ENCODE results near the gene TXNL4A.
A peak's percentile ranks its signal among the peaks of the same experiment; 100 is the strongest.

TXNL4A gene

GRCh38 chr18:79936641-79937040, 51.7 kb downstream of the TXNL4A start:
- no peak overlapping the region for H3K4me3 ChIP-seq (ENCODE audit: low read length in 2 of 2)
- H3K27ac ChIP-seq (ENCODE audit: low read depth in 2 of 2, low read length in 2 of 2), result peak overlapping the region; percentile 23 to 72
- no peaks in the 10 kb centered on the region for H3K27me3 ChIP-seq (ENCODE audit: control insufficient read depth in 2 of 2, insufficient read depth in 2 of 2, low read length in 2 of 2)
- H3K9me3 ChIP-seq (ENCODE audit: control insufficient read depth in 2 of 2, low read length in 2 of 2), result peaks cover 0 to 2% of the 10 kb centered on the region in 2 donors
- H3K36me3 ChIP-seq (ENCODE audit: control insufficient read depth in 2 of 2, insufficient read depth in 2 of 2, low read length in 2 of 2), result peaks cover 14 to 42% of the 10 kb centered on the region in 2 donors
- peaks cover 18 to 39% of the 10 kb centered on the region in 2 donors for H3K4me1 ChIP-seq (ENCODE audit: control insufficient read depth in 2 of 2, insufficient read depth in 2 of 2, low read length in 2 of 2)
- H3K9ac ChIP-seq (ENCODE audit: low read depth in 1 of 2, low read length in 2 of 2), result no peak overlapping the region

DNA sequence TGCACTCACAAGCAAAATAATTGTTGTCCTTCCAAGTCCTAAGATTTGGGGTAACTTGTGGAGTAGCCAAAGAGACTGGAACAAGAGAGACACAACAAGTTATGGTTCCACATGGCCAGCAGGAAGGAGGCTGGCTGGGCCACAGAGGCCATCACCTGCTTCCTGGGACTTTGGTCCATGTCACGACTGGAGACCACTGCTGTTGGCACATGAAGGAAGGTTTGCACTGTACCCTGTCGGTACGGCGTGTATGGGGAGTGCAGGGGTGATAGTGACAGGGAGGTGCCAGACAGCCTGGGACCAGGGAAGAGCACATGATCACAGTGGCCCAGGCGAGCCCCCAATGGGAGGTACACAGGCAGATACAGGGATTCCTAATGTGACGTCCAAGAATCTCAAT, 52.4 kb downstream of the TXNL4A start:
- peaks cover 18 to 37% of the 10 kb centered on the region in 2 donors for H3K4me1 ChIP-seq (ENCODE audit: control insufficient read depth in 2 of 2, insufficient read depth in 2 of 2, low read length in 2 of 2)
- H3K36me3 ChIP-seq (ENCODE audit: control insufficient read depth in 2 of 2, insufficient read depth in 2 of 2, low read length in 2 of 2), result peaks cover 7 to 36% of the 10 kb centered on the region in 2 donors
- no peaks in the 10 kb centered on the region for H3K27me3 ChIP-seq (ENCODE audit: control insufficient read depth in 2 of 2, insufficient read depth in 2 of 2, low read length in 2 of 2)
- peak overlapping the region; percentile 23 to 72 for H3K27ac ChIP-seq (ENCODE audit: low read depth in 2 of 2, low read length in 2 of 2)
- no peak overlapping the region for H3K4me3 ChIP-seq (ENCODE audit: low read length in 2 of 2)
- H3K9me3 ChIP-seq (ENCODE audit: control insufficient read depth in 2 of 2, low read length in 2 of 2), result peaks cover 0 to 2% of the 10 kb centered on the region in 2 donors
- H3K9ac ChIP-seq (ENCODE audit: low read depth in 1 of 2, low read length in 2 of 2), result no peak overlapping the region

- Histone ChIP-seq H3K9ac (ENCODE audit: low read depth in 1 of 2, low read length in 2 of 2) (no peak overlapping the region), H3K4me1 (ENCODE audit: control insufficient read depth in 2 of 2, insufficient read depth in 2 of 2, low read length in 2 of 2) (peaks cover 18 to 37% of the 10 kb centered on the region in 2 donors), H3K36me3 (ENCODE audit: control insufficient read depth in 2 of 2, insufficient read depth in 2 of 2, low read length in 2 of 2) (peaks cover 6 to 32% of the 10 kb centered on the region in 2 donors), H3K27ac (ENCODE audit: low read depth in 2 of 2, low read length in 2 of 2) (peak overlapping the region in 1 of 2 donors; percentile 72), H3K9me3 (ENCODE audit: control insufficient read depth in 2 of 2, low read length in 2 of 2) (peaks cover 0 to 4% of the 10 kb centered on the region in 2 donors), H3K4me3 (ENCODE audit: low read length in 2 of 2) (no peak overlapping the region), H3K27me3 (ENCODE audit: control insufficient read depth in 2 of 2, insufficient read depth in 2 of 2, low read length in 2 of 2) (no peaks in the 10 kb centered on the region)
Observed at GRCh38 chr18:79935499-79935898, 52.9 kb downstream of the TXNL4A start.

GRCh38 chr18:79935098-79935480, 53.3 kb downstream of the TXNL4A start:
- H3K9ac ChIP-seq (ENCODE audit: low read depth in 1 of 2, low read length in 2 of 2), result peak overlapping the region in 1 of 2 donors; percentile 49
- no peaks in the 10 kb centered on the region for H3K27me3 ChIP-seq (ENCODE audit: control insufficient read depth in 2 of 2, insufficient read depth in 2 of 2, low read length in 2 of 2)
- peaks cover 18 to 37% of the 10 kb centered on the region in 2 donors for H3K4me1 ChIP-seq (ENCODE audit: control insufficient read depth in 2 of 2, insufficient read depth in 2 of 2, low read length in 2 of 2)
- peak overlapping the region; percentile 59 to 72 for H3K27ac ChIP-seq (ENCODE audit: low read depth in 2 of 2, low read length in 2 of 2)
- H3K36me3 ChIP-seq (ENCODE audit: control insufficient read depth in 2 of 2, insufficient read depth in 2 of 2, low read length in 2 of 2), result peaks cover 7 to 32% of the 10 kb centered on the region in 2 donors
- no peak overlapping the region for H3K4me3 ChIP-seq (ENCODE audit: low read length in 2 of 2)
- peaks cover 0 to 4% of the 10 kb centered on the region in 2 donors for H3K9me3 ChIP-seq (ENCODE audit: control insufficient read depth in 2 of 2, low read length in 2 of 2)

DNA sequence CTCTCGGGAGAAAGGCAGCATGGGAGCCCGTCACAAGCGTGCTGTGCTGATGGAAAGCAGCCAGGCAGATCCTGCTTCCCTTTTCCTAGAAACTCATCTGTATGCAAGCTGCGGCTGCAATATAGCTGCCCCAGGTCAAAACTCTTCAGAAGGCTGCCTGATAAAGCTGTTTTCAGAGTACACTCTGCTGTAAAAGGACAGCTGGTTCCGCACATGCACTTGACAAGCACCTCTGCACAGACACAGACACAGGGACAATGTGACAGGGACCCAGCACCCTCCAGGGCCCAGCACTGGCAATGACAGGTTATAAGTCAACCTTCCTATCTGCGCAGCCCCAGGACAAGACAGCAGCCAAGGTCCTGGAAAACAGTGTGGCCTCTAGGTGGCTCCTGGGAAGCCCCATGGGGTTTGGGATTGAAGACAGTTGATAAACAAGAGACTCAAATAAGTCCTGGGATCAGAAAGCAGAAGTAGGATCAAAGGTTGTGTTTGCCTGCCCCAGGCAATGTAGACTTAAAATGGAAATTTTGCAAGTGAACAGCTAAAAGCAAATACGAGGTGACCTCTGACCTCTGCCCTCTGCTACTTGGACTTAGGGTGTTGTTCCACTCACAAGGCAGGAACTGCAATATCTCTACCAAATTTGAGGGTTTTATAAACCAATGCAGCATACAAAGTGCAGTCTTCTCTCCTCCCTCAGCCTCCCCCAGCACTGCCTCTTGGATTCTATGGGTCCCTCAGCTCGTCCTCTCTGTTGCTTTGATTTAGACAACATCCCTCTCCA, 53.9 kb downstream of the TXNL4A start:
- H3K27me3 ChIP-seq (ENCODE audit: control insufficient read depth in 2 of 2, insufficient read depth in 2 of 2, low read length in 2 of 2), result no peaks in the 10 kb centered on the region
- peaks cover 18 to 37% of the 10 kb centered on the region in 2 donors for H3K4me1 ChIP-seq (ENCODE audit: control insufficient read depth in 2 of 2, insufficient read depth in 2 of 2, low read length in 2 of 2)
- peak overlapping the region; percentile 59 to 72 for H3K27ac ChIP-seq (ENCODE audit: low read depth in 2 of 2, low read length in 2 of 2)
- H3K36me3 ChIP-seq (ENCODE audit: control insufficient read depth in 2 of 2, insufficient read depth in 2 of 2, low read length in 2 of 2), result peaks cover 12 to 32% of the 10 kb centered on the region in 2 donors
- peak overlapping the region; percentile 6 to 17 for H3K4me3 ChIP-seq (ENCODE audit: low read length in 2 of 2)
- H3K9me3 ChIP-seq (ENCODE audit: control insufficient read depth in 2 of 2, low read length in 2 of 2), result peaks cover 3 to 6% of the 10 kb centered on the region in 2 donors
- H3K9ac ChIP-seq (ENCODE audit: low read depth in 1 of 2, low read length in 2 of 2), result peak overlapping the region; percentile 32 to 37

- H3K36me3 ChIP-seq (ENCODE audit: control insufficient read depth in 2 of 2, insufficient read depth in 2 of 2, low read length in 2 of 2), result peaks cover 19 to 38% of the 10 kb centered on the region in 2 donors
- peaks cover 6% of the 10 kb centered on the region in 2 donors for H3K9me3 ChIP-seq (ENCODE audit: control insufficient read depth in 2 of 2, low read length in 2 of 2)
- H3K4me1 ChIP-seq (ENCODE audit: control insufficient read depth in 2 of 2, insufficient read depth in 2 of 2, low read length in 2 of 2), result peaks cover 18 to 37% of the 10 kb centered on the region in 2 donors
- no peak overlapping the region for H3K4me3 ChIP-seq (ENCODE audit: low read length in 2 of 2)
- H3K27me3 ChIP-seq (ENCODE audit: control insufficient read depth in 2 of 2, insufficient read depth in 2 of 2, low read length in 2 of 2), result no peaks in the 10 kb centered on the region
- H3K27ac ChIP-seq (ENCODE audit: low read depth in 2 of 2, low read length in 2 of 2), result peak overlapping the region; percentile 59 to 72
- H3K9ac ChIP-seq (ENCODE audit: low read depth in 1 of 2, low read length in 2 of 2), result no peak overlapping the region
Observed at GRCh38 chr18:79933765-79934164, 54.6 kb downstream of the TXNL4A start.

DNA sequence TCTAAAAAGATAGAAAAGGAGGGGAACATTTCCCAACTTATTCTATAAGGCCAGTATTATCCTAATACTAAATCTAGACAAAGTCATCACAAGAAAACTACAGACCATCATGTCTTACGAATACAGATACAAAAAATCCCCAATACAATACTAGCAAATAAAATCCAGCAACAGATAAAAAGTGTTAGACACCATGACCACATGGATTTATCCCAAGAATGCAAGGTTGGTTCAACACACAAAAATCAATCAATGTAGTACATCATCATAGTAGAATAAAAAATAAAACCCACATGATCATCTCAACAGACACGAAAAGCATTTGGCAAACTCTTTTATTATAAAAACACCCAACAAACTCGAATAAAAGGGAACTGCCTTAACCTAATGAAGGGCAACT, 55.5 kb downstream of the TXNL4A start:
- Histone ChIP-seq H3K36me3 (ENCODE audit: control insufficient read depth in 2 of 2, insufficient read depth in 2 of 2, low read length in 2 of 2) (peaks cover 22 to 47% of the 10 kb centered on the region in 2 donors), H3K4me3 (ENCODE audit: low read length in 2 of 2) (no peak overlapping the region), H3K9ac (ENCODE audit: low read depth in 1 of 2, low read length in 2 of 2) (no peak overlapping the region), H3K27me3 (ENCODE audit: control insufficient read depth in 2 of 2, insufficient read depth in 2 of 2, low read length in 2 of 2) (no peaks in the 10 kb centered on the region), H3K9me3 (ENCODE audit: control insufficient read depth in 2 of 2, low read length in 2 of 2) (peaks cover 6% of the 10 kb centered on the region in 2 donors), H3K4me1 (ENCODE audit: control insufficient read depth in 2 of 2, insufficient read depth in 2 of 2, low read length in 2 of 2) (peaks cover 18 to 31% of the 10 kb centered on the region in 2 donors), H3K27ac (ENCODE audit: low read depth in 2 of 2, low read length in 2 of 2) (no peak overlapping the region)

- peaks cover 6% of the 10 kb centered on the region in 2 donors for H3K9me3 ChIP-seq (ENCODE audit: control insufficient read depth in 2 of 2, low read length in 2 of 2)
- peaks cover 22 to 43% of the 10 kb centered on the region in 2 donors for H3K36me3 ChIP-seq (ENCODE audit: control insufficient read depth in 2 of 2, insufficient read depth in 2 of 2, low read length in 2 of 2)
- no peak overlapping the region for H3K9ac ChIP-seq (ENCODE audit: low read depth in 1 of 2, low read length in 2 of 2)
Observed at GRCh38 chr18:79931475-79931874, 56.9 kb downstream of the TXNL4A start.

GRCh38 chr18:79930020-79930642, 58.2 kb downstream of the TXNL4A start:
- H3K27ac ChIP-seq (ENCODE audit: low read depth in 2 of 2, low read length in 2 of 2), result no peak overlapping the region
- no peak overlapping the region for H3K4me3 ChIP-seq (ENCODE audit: low read length in 2 of 2)
- peaks cover 6% of the 10 kb centered on the region in 2 donors for H3K9me3 ChIP-seq (ENCODE audit: control insufficient read depth in 2 of 2, low read length in 2 of 2)
- H3K36me3 ChIP-seq (ENCODE audit: control insufficient read depth in 2 of 2, insufficient read depth in 2 of 2, low read length in 2 of 2), result peaks cover 19 to 37% of the 10 kb centered on the region in 2 donors
- no peak overlapping the region for H3K9ac ChIP-seq (ENCODE audit: low read depth in 1 of 2, low read length in 2 of 2)
- H3K27me3 ChIP-seq (ENCODE audit: control insufficient read depth in 2 of 2, insufficient read depth in 2 of 2, low read length in 2 of 2), result no peaks in the 10 kb centered on the region
- peaks cover 9 to 10% of the 10 kb centered on the region in 2 donors for H3K4me1 ChIP-seq (ENCODE audit: control insufficient read depth in 2 of 2, insufficient read depth in 2 of 2, low read length in 2 of 2)

More at GRCh38 chr18:79931475-79931874, 56.9 kb downstream of the TXNL4A start:
- Histone ChIP-seq H3K4me1 (ENCODE audit: control insufficient read depth in 2 of 2, insufficient read depth in 2 of 2, low read length in 2 of 2) (peaks cover 15 to 24% of the 10 kb centered on the region in 2 donors), H3K27me3 (ENCODE audit: control insufficient read depth in 2 of 2, insufficient read depth in 2 of 2, low read length in 2 of 2) (no peaks in the 10 kb centered on the region), H3K4me3 (ENCODE audit: low read length in 2 of 2) (no peak overlapping the region), H3K27ac (ENCODE audit: low read depth in 2 of 2, low read length in 2 of 2) (no peak overlapping the region)

GRCh38 chr18:79928563-79928960, 59.8 kb downstream of the TXNL4A start:
- no peaks in the 10 kb centered on the region for H3K4me1 ChIP-seq (ENCODE audit: control insufficient read depth in 2 of 2, insufficient read depth in 2 of 2, low read length in 2 of 2)
- no peak overlapping the region for H3K9ac ChIP-seq (ENCODE audit: low read depth in 1 of 2, low read length in 2 of 2)
- H3K4me3 ChIP-seq (ENCODE audit: low read length in 2 of 2), result no peak overlapping the region
- H3K36me3 ChIP-seq (ENCODE audit: control insufficient read depth in 2 of 2, insufficient read depth in 2 of 2, low read length in 2 of 2), result peaks cover 17 to 37% of the 10 kb centered on the region in 2 donors
- no peak overlapping the region for H3K27ac ChIP-seq (ENCODE audit: low read depth in 2 of 2, low read length in 2 of 2)
- peaks cover 6% of the 10 kb centered on the region in 2 donors for H3K9me3 ChIP-seq (ENCODE audit: control insufficient read depth in 2 of 2, low read length in 2 of 2)
- H3K27me3 ChIP-seq (ENCODE audit: control insufficient read depth in 2 of 2, insufficient read depth in 2 of 2, low read length in 2 of 2), result no peaks in the 10 kb centered on the region
